K562 (cell line): ENCODE data around the gene SLC12A4. TPM values are rescaled to one million over a fixed set of nuclear protein-coding genes. Genes with fewer than 3 reads are reported as not detected.

Experiments used
- CAMTA2 ChIP-seq: fragments of 250-450 bp; sonication (Bioruptor Pico); conservative IDR thresholded peaks from 2 replicates; pipeline ENCODE4 v1.5.1; 2022
- ERF ChIP-seq: fragments of 450-650 bp; formaldehyde crosslinking; IDR thresholded peaks from 2 replicates; pipeline ENCODE4 v1.4.0; 2020; ENCODE audit warnings: mild to moderate bottlenecking, mixed read lengths
- ETV1 ChIP-seq: fragments of 450-650 bp; conservative IDR thresholded peaks from 2 replicates; pipeline ENCODE4 v1.6.1; 2016; ENCODE audit warnings: missing genetic modification characterization, control low read depth, low read depth, missing compliant biosample characterization
- FOXK2 ChIP-seq, 2 experiments: fragments of 450-650 bp; IDR thresholded peaks in 1 of 2; conservative IDR thresholded peaks in 1 of 2; 2 replicates each; pipeline ENCODE4 v1.6.1; 2016; ENCODE audit warnings: low read depth in 2 of 2, mild to moderate bottlenecking in 1 of 2
- JUND ChIP-seq, 2 experiments: IDR thresholded peaks; 2 replicates in 1 of 2; 3 replicates in 1 of 2; pipeline ENCODE4 v1.6.1; 2011; ENCODE audit warnings: borderline replicate concordance in 2 of 2, low read depth in 2 of 2, low read length in 2 of 2, improper control_type of control experiment in 1 of 2, missing biosample characterization in 1 of 2, missing genetic modification characterization in 1 of 2, missing genetic modification reagents in 1 of 2
- MITF ChIP-seq: IDR thresholded peaks from 2 replicates; pipeline ENCODE4 v1.6.1; 2014; ENCODE audit warnings: antibody characterized with exemption
- NFIC ChIP-seq: fragments of 450-650 bp; IDR thresholded peaks from 2 replicates; pipeline ENCODE4 v1.6.1; 2017; ENCODE audit warnings: mild to moderate bottlenecking, inconsistent platforms
- NONO ChIP-seq, 2 experiments: fragments of 200-400 bp in 1 of 2; fragments of 450-650 bp in 1 of 2; formaldehyde crosslinking in 1 of 2; IDR thresholded peaks; 2 replicates each; pipeline ENCODE4 v1.6.1; 2017; ENCODE audit warnings: low read depth in 2 of 2, mild to moderate bottlenecking in 2 of 2, moderate library complexity in 2 of 2, low read length in 1 of 2
- NUFIP1 ChIP-seq: fragments of 450-650 bp; IDR thresholded peaks from 2 replicates; pipeline ENCODE4 v1.6.1; 2018; ENCODE audit not compliant: partially characterized antibody
- RBBP5 ChIP-seq: fragments of 200-600 bp; sonication (generic); IDR thresholded peaks from 2 replicates; pipeline ENCODE4 v1.6.1; 2012; ENCODE audit warnings: borderline replicate concordance, mild to moderate bottlenecking, low read length, control low read depth, inconsistent platforms; ENCODE audit not compliant: insufficient read depth, poor library complexity, severe bottlenecking
- SMARCB1 ChIP-seq: IDR thresholded peaks from 2 replicates; pipeline ENCODE4 v1.6.1; 2011; ENCODE audit warnings: improper control_type of control experiment, low read depth; ENCODE audit not compliant: insufficient read length
- SMARCC2 ChIP-seq: fragments of 450-650 bp; IDR thresholded peaks from 2 replicates; pipeline ENCODE4 v1.6.1; 2017; ENCODE audit warnings: antibody characterized with exemption, moderate library complexity, mild to moderate bottlenecking, low read depth
- SREBF1 ChIP-seq: fragments of 150-350 bp; IDR thresholded peaks from 2 replicates; pipeline ENCODE4 v1.6.1; 2014; ENCODE audit warnings: antibody characterized with exemption, low read depth, low read length, borderline replicate concordance
- STAT5B ChIP-seq: fragments of 250-450 bp; sonication (Bioruptor Pico); IDR thresholded peaks from 2 replicates; pipeline ENCODE4 v1.8.0; 2021; ENCODE audit warnings: mild to moderate bottlenecking, inconsistent platforms
- TFAM ChIP-seq: fragments of 250-450 bp; sonication (Bioruptor Pico); conservative IDR thresholded peaks from 2 replicates; pipeline ENCODE4 v1.5.0; 2021; ENCODE audit warnings: mild to moderate bottlenecking, moderate library complexity
- ZMIZ1 ChIP-seq, 2 experiments: fragments of 150-350 bp in 1 of 2; IDR thresholded peaks; 2 replicates each; pipeline ENCODE4 v1.6.1; 2012 to 2016; ENCODE audit warnings: low read depth in 2 of 2, low read length in 2 of 2, mild to moderate bottlenecking in 1 of 2, moderate library complexity in 1 of 2
- ZNF134 ChIP-seq: fragments of 250-450 bp; sonication (Bioruptor Pico); conservative IDR thresholded peaks from 2 replicates; pipeline ENCODE4 v1.4.0; 2020
- ZNF146 ChIP-seq: IDR thresholded peaks from one replicate; pipeline ENCODE4 v1.6.1; 2018; ENCODE audit warnings: missing compliant biosample characterization; ENCODE audit not compliant: unreplicated experiment
- ZNF3 ChIP-seq: fragments of 250-450 bp; sonication (Bioruptor Pico); IDR thresholded peaks from 2 replicates; pipeline ENCODE4 v1.5.0; 2021; ENCODE audit warnings: mild to moderate bottlenecking, moderate library complexity
- ZNF311 ChIP-seq: fragments of 250-450 bp; sonication (Bioruptor Pico); IDR thresholded peaks from 2 replicates; pipeline ENCODE4 v1.4.0; 2020; ENCODE audit warnings: mild to moderate bottlenecking, moderate library complexity
- ZNF445 ChIP-seq: fragments of 250-450 bp; sonication (Bioruptor Pico); IDR thresholded peaks from 2 replicates; pipeline ENCODE4 v1.4.0; 2020; ENCODE audit warnings: low read depth, mild to moderate bottlenecking, moderate library complexity
- ZNF512 ChIP-seq: IDR thresholded peaks from 2 replicates; pipeline ENCODE4 v1.6.1; 2016; ENCODE audit warnings: missing genetic modification characterization, missing compliant biosample characterization
- polyA plus RNA-seq, 8 experiments: library from polyadenylated mRNA; depleted of rRNA in 4 of 8; stranded (reverse) in 5 of 8; unstranded in 3 of 8; fragments of >200 nt; fragmentation: Nextera tagmentation in 2 of 8; fragmentation: Illumina TruSeq in 1 of 8; extraction: Ambion mirVana in 2 of 8; extraction: Trizol in 1 of 8; gene quantifications; 2 replicates each; pipeline versions ENCODE4 v1.2.1 to v1.2.3, GENCODE V29; 2011 to 2014; ENCODE audit warnings: inconsistent platforms in 1 of 8, missing spikeins in 1 of 8
- total RNA-seq, 7 experiments: library from RNA; depleted of rRNA in 6 of 7; stranded (reverse); fragments of >200 nt in 6 of 7; fragmentation: Illumina TruSeq in 2 of 7; extraction: Trizol in 2 of 7; gene quantifications; 2 replicates each; pipeline versions ENCODE4 v1.2.1 to v1.2.3, GENCODE V29; 2011 to 2021; ENCODE audit warnings: low replicate concordance in 1 of 7

SLC12A4 gene
- total and polyA plus RNA-seq, 9 of the 15 experiments (the other 6 are each of a cell fraction or from before 2014, with no cell fraction given): 0.75 to 43.5 (median 15.0) TPM

GRCh38 chr16:67922221-67922620, 46.2 kb downstream of the SLC12A4 start (continued):
- no peak for TF ChIP-seq ZNF512 (tag)
- TF ChIP-seq ZNF445: no peak
- no peak for TF ChIP-seq ZNF134
- TF ChIP-seq TFAM (CRISPR knock-in tag): no peak
- TF ChIP-seq SMARCB1: no peak
- no peak for TF ChIP-seq MITF
- TF ChIP-seq ZNF146 (CRISPR knock-in tag): no peak
- TF ChIP-seq RBBP5: no peak
- no peak for TF ChIP-seq SREBF1
- TF ChIP-seq SMARCC2: no peak
- no peak for TF ChIP-seq STAT5B (CRISPR knock-in tag)
- TF ChIP-seq ZNF3 (CRISPR knock-in tag): no peak
- no peak for TF ChIP-seq NFIC
- TF ChIP-seq NUFIP1: no peak
- peak; percentile 36; the same call in 1 of the 2 replicates for TF ChIP-seq JUND (IDR thresholded peaks at IDR 0.05; ENCODE audit: borderline replicate concordance, low read depth, low read length)
- TF ChIP-seq JUND (tag; IDR thresholded peaks at IDR 0.05; ENCODE audit: borderline replicate concordance, low read depth, low read length): peak; percentile 42; the same call in 1 of the 3 replicates
- TF ChIP-seq ETV1: no peak
- no peak for TF ChIP-seq FOXK2 (conservative IDR thresholded peaks at IDR 0.05 in 1 of 2, IDR thresholded peaks at IDR 0.05 in 1 of 2; ENCODE audit: low read depth in 2 of 2)
- no peak for TF ChIP-seq ERF (CRISPR knock-in tag)
- TF ChIP-seq ZNF311 (CRISPR knock-in tag): no peak
- no peak for TF ChIP-seq NONO (IDR thresholded peaks at IDR 0.05; ENCODE audit: low read depth in 2 of 2, low read length in 1 of 2)
- TF ChIP-seq CAMTA2 (CRISPR knock-in tag): no peak
- no peak for TF ChIP-seq ZMIZ1 (IDR thresholded peaks at IDR 0.05; ENCODE audit: low read depth in 2 of 2, low read length in 2 of 2)
